Thyroid gland (tissue), 4 donors: ENCODE results near the gene NEDD4L. TPM values are rescaled to one million over a fixed set of nuclear protein-coding genes. Genes with fewer than 3 reads are reported as not detected.

Experiments used
- DNase-seq, 2 donors: peaks; one replicate each; pipeline ENCODE4 v3.0.0-alpha.2; 2019
- H3K27ac ChIP-seq, 3 donors: fragments of 200-600 bp; sonication (generic); 1 replicate in 2 of 3; 2 replicates in 1 of 3; pipeline ENCODE4 v1.5.1; 2016 to 2019; ENCODE audit warnings: mild to moderate bottlenecking in 1 of 3, moderate library complexity in 1 of 3
- H3K27me3 ChIP-seq: fragments of 200-600 bp; sonication (generic); one replicate; pipeline ENCODE4 v1.5.1; 2019
- H3K36me3 ChIP-seq, 2 donors: fragments of 200-600 bp; sonication (generic); one replicate each; pipeline ENCODE4 v1.5.1; 2016 to 2019
- H3K4me1 ChIP-seq, 2 donors: fragments of 200-600 bp; sonication (generic); one replicate each; pipeline ENCODE4 v1.5.1; 2017 to 2019
- H3K4me3 ChIP-seq, 3 donors: fragments of 200-600 bp; sonication (generic); replicated peaks in 1 of 3; 1 replicate in 2 of 3; 2 replicates in 1 of 3; pipeline ENCODE4 v1.5.1; 2016; ENCODE audit warnings: mild to moderate bottlenecking in 1 of 3
- H3K9me3 ChIP-seq: fragments of 200-600 bp; sonication (generic); one replicate; pipeline ENCODE4 v1.5.1; 2017
- POLR2A ChIP-seq, 2 donors: fragments of 450-650 bp; IDR thresholded peaks; one replicate each; pipeline ENCODE4 v1.6.1; 2017; ENCODE audit warnings: antibody characterized with exemption in 2 of 2, mild to moderate bottlenecking in 2 of 2, moderate library complexity in 1 of 2
- WGBS, 2 donors: methylation state at CpG; one replicate each; pipeline ENCODE4 v1.1.5; 2017; 5-methylcytosine and 5-hydroxymethylcytosine counted together
- intact Hi-C: fragments of 100-400 bp; cut with DNase I; formaldehyde crosslinking; loops from one replicate; pipeline ENCODE4 v1.15.1; 2023
- total RNA-seq, 4 donors: library from RNA; depleted of rRNA; stranded (reverse); fragments of >200 nt; gene quantifications; one replicate each; pipeline ENCODE4 v1.2.3, GENCODE V29; 2016
- TF ChIP-seq, protein P1 (sequence below), 6 experiments: fragments of 200-600 bp in 3 of 6; fragments of 450-650 bp in 3 of 6; sonication (generic) in 3 of 6; IDR thresholded peaks; one replicate each; pipeline ENCODE4 v1.5.1; 2016 to 2019; ENCODE audit warnings: antibody characterized with exemption in 6 of 6, mild to moderate bottlenecking in 2 of 6, inconsistent platforms in 1 of 6, moderate library complexity in 1 of 6

Gene NEDD4L
- total RNA-seq, 4 donors from 2014 or later: 61.5 to 105 (median 78.0) TPM

DNA sequence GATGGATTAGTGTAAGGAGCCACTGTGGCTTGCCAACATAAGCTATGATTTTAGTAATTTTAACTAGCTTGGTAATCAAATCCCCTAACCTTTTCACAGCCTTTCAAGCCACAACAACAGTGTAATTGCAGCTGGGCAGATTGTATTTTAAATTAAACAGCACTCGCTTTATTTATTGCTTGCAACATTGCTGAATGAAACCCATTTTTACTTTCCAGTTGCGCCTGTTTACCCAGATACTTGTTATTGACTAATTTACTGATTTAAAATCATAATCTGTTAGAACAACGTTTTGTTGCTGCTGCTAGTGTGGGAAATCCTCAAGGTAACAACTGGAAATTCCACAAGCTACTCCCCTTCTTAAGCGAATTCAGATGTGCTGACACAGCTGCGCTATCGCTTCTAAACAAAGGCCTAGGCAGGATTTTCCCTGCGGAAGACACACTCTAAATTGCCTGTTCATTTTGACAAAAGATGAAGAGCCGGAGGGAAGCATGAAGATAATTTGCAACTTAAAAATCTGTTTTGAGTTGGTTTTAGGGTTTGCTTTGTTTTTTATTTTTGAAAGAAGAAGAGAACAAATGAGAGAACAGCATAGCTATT lies 300.9 kb downstream of the NEDD4L start:
- H3K27ac ChIP-seq: peak overlapping the region in 1 of 3 donors; percentile 24
- H3K36me3 ChIP-seq: peaks cover 0 to 2% of the 10 kb centered on the region in 2 donors
- intact Hi-C loops: no loop called here
- no peak overlapping the region for H3K4me3 ChIP-seq
- no peak for TF ChIP-seq POLR2A (IDR thresholded peaks at IDR 0.05)
- TF ChIP-seq, protein P1, sequence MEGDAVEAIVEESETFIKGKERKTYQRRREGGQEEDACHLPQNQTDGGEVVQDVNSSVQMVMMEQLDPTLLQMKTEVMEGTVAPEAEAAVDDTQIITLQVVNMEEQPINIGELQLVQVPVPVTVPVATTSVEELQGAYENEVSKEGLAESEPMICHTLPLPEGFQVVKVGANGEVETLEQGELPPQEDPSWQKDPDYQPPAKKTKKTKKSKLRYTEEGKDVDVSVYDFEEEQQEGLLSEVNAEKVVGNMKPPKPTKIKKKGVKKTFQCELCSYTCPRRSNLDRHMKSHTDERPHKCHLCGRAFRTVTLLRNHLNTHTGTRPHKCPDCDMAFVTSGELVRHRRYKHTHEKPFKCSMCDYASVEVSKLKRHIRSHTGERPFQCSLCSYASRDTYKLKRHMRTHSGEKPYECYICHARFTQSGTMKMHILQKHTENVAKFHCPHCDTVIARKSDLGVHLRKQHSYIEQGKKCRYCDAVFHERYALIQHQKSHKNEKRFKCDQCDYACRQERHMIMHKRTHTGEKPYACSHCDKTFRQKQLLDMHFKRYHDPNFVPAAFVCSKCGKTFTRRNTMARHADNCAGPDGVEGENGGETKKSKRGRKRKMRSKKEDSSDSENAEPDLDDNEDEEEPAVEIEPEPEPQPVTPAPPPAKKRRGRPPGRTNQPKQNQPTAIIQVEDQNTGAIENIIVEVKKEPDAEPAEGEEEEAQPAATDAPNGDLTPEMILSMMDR (IDR thresholded peaks at IDR 0.05): no peak
- peaks cover 8 to 10% of the 10 kb centered on the region in 2 donors for H3K4me1 ChIP-seq
- WGBS, 2 donors: 84 to 85% methylated on average over 8 of the region's 8 CpGs
- H3K9me3 ChIP-seq: no peaks in the 10 kb centered on the region
- DNase-seq: no peak
- no peaks in the 10 kb centered on the region for H3K27me3 ChIP-seq

DNA sequence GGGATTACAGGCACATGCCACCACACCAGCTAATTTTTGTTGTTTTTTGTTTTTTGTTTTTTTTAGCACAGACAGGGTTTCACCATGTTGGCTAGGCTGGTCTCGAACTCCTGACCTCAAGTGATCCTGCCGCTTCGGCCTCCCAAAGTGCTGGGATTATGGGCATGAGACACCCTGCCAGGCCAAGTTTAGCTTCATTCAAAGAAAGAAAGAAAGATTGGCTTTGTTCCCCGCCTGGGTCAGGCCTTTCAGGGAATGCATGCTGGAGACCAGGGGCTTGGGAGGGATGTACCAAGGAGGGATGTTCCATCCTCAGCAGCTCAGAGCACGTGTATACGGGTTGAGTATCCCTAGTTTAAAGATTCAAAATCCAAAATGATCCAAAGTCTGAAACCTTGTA lies 301.8 kb downstream of the NEDD4L start:
- no peak overlapping the region for H3K4me3 ChIP-seq
- H3K9me3 ChIP-seq: no peaks in the 10 kb centered on the region
- WGBS, 2 donors: 92 to 97% methylated on average over 6 of the region's 6 CpGs
- H3K27me3 ChIP-seq: no peaks in the 10 kb centered on the region
- intact Hi-C loops: no loop called here
- no peak for DNase-seq
- no peak for TF ChIP-seq POLR2A (IDR thresholded peaks at IDR 0.05)
- TF ChIP-seq, protein P1 (IDR thresholded peaks at IDR 0.05): no peak
- peaks cover 0 to 2% of the 10 kb centered on the region in 2 donors for H3K36me3 ChIP-seq
- H3K4me1 ChIP-seq: peaks cover 8 to 10% of the 10 kb centered on the region in 2 donors
- H3K27ac ChIP-seq: no peak overlapping the region

DNA sequence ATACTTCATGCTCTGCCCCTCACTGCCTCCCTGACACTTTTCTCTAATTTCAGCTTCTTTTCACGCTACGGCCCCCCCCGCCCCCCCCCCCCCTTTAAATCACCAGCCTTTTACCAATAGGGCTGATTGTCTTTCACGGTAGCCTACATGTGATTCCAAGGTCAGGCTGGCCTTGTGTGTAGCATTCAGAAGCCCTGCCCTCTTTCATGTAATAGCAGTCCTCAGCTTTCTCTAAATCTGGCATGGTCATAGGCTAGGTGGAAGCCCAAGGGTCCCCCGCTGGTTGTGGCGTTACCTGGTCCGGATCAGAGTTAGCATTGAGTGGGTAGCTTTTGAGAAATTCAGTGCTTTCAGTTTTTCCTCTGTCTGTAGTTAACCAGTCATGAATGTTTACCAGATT lies 303.1 kb downstream of the NEDD4L start:
- no peak for DNase-seq
- intact Hi-C loops: no loop called here
- TF ChIP-seq POLR2A (IDR thresholded peaks at IDR 0.05): no peak
- TF ChIP-seq, protein P1 (IDR thresholded peaks at IDR 0.05): no peak
- no peak overlapping the region for H3K4me3 ChIP-seq
- peaks cover 8 to 10% of the 10 kb centered on the region in 2 donors for H3K4me1 ChIP-seq
- H3K9me3 ChIP-seq: no peaks in the 10 kb centered on the region
- no peak overlapping the region for H3K27ac ChIP-seq
- peaks cover 0 to 2% of the 10 kb centered on the region in 2 donors for H3K36me3 ChIP-seq
- 85 to 89% methylated on average over 6 to 7 of the region's 7 CpGs for WGBS, 2 donors
- H3K27me3 ChIP-seq: no peaks in the 10 kb centered on the region

DNA sequence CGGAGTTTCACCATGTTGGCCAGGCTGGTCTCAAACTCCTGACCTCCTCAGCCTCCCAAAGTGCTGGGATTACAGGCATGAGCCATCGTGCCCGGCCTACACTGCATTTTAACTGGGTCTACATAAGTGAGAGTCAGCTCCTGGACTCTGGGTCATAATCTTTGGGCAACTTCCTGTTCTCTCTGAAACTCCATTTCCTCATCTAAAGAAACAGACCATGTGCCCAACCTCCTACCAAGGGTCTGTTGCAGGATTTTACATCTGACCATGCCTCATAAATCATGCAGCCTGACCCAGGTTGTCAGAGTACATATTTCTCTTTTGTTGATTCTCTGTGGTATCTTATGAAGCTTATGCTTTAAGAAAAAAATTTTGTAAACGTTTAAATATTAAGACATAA lies 304.5 kb downstream of the NEDD4L start:
- no peak for TF ChIP-seq POLR2A (IDR thresholded peaks at IDR 0.05)
- TF ChIP-seq, protein P1 (IDR thresholded peaks at IDR 0.05): no peak
- 88 to 90% methylated on average over 4 of the region's 4 CpGs for WGBS, 2 donors
- H3K27ac ChIP-seq: no peak overlapping the region
- peaks cover 8 to 10% of the 10 kb centered on the region in 2 donors for H3K4me1 ChIP-seq
- no peaks in the 10 kb centered on the region for H3K9me3 ChIP-seq
- DNase-seq: no peak
- H3K27me3 ChIP-seq: no peaks in the 10 kb centered on the region
- no peak overlapping the region for H3K4me3 ChIP-seq
- intact Hi-C loops: no loop called here
- H3K36me3 ChIP-seq: peaks cover 2 to 4% of the 10 kb centered on the region in 2 donors

DNA sequence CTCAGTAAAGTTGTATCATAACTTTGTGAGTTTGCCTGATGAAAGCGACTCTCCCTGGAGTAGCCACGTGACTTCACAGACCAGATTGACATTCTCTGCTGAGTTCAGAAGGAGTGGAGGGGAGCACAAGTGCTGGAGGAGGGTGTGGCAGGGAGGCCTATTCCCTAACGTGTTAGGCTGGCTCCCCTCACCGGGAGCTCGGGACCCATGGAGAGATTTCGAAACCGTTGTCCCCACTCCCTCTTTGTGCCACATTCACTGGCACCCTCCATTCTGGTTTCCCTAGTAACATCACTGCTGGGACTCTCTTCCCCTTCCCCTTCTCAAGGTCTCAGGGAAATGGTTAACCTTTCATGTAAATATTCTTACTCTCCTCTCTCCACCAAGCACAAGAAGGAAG lies 304.9 kb downstream of the NEDD4L start:
- H3K4me3 ChIP-seq: no peak overlapping the region
- H3K36me3 ChIP-seq: peaks cover 2 to 4% of the 10 kb centered on the region in 2 donors
- peaks cover 6 to 7% of the 10 kb centered on the region in 2 donors for H3K4me1 ChIP-seq
- no peaks in the 10 kb centered on the region for H3K27me3 ChIP-seq
- no peak for TF ChIP-seq POLR2A (IDR thresholded peaks at IDR 0.05)
- WGBS, 2 donors: 63 to 80% methylated on average over 7 of the region's 7 CpGs
- no peaks in the 10 kb centered on the region for H3K9me3 ChIP-seq
- H3K27ac ChIP-seq: no peak overlapping the region
- intact Hi-C loops: no loop called here
- DNase-seq: peak in 1 of 2 donors; percentile 18
